ENCODE results near the gene CHD6. TPM values are rescaled to one million over a fixed set of nuclear protein-coding genes. Genes with fewer than 3 reads are reported as not detected.

Gene CHD6
- total RNA-seq, 1 donor from 2014 or later: 12.1 TPM

DNA sequence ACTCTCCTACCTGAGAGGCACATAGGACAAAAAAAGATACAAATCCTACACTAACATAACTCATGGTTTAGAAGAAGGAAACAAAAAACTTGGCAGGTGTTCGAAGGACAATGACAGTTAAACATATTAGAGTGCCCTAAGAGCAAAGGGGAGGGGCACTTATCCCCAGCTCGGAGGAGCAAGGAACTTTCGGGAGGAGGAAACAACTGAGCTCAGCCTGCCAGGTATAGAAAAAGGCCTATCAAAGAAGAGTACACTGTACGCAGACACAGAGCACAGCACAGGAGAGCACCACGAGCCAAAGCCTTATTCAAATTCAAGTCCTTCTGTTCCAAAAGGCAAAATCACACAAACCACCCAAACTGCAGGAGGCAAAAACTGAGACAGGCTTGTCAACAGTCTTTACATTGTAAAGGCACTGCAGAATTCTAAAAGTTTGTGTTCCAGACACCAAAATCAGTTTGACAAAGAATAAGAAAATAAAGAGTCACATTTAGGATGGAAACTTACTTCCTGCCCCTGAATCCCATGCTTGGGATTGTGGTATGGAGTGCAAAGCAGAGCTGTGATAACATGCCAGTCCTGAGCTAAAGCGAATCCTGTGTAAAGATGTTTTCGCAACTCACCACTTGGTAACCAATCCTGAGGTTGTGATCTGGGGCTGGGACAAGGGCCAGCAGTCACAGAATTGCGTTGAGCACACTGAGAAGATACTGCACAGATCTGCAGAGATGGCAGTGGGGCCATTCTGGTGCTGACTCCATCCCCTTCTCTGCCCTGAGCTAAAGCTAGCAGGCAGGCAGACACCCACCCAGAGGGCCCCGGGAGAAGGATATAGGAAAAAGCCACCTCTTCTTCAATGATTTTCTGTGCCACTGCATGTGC, 108.6 kb downstream of the CHD6 start:
- peak; percentile 85 for ATAC-seq
- peak; percentile 81 for DNase-seq (ENCODE audit: low spot score)

DNA sequence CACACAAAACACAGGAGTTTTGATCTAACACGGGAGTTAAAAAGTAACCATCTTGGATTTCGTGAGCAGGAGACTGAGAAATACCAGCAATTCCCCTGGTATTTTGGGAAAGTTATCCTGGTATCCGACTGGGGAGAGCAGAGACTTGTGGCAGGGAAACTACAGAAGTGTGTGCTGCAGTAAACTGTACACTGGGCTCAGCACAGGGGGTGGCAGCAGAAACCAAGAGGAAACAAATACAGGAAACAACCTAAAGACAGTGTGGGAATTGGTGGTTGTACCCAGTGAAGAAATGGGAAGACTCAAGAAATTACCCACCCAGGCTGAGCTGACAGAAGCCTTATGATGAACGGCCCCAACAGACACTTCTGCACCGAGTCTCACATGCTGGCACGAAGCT, 109.8 kb downstream of the CHD6 start:
- ATAC-seq (no peak), DNase-seq (ENCODE audit: low spot score) (no peak)

DNA sequence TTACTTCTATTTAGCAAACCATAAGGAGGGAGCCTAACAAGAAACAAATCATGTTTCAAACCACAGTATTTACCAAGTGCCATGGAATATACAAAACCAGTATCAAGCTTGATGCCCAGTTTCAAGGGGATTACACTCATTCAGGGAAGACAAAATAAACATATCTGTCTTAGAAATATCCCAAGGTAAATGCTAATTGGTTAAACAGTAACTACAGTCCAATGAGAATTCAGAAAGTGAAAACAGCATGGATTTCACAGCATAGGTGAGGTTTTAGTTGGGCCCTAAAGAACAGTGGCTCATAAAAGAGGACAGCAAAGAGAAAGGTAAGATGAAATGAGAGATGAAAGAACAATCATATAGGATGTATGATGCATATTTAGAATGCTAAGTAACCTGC, 110.3 kb downstream of the CHD6 start:
- DNase-seq (ENCODE audit: low spot score) (no peak), ATAC-seq (no peak)

DNA sequence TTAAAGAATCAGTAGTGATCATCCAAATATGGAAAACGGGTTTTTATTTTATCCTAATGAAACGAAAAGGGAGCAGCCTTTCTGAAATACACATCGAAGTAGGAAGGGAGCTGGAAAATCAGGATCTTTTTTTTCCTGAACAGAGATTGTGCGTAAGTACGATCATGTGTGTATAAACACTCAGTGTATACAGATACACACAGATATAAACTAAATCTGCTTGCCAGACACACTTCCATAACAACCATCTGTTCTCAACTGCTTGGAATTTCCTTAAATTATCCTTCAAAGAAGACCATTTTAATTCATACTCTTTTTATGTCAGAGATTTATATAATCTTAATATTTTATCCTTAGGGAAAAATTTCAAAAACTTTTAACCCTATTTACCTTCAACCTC, 110.7 kb downstream of the CHD6 start:
- DNase-seq (ENCODE audit: low spot score) (no peak), ATAC-seq (no peak)

DNA sequence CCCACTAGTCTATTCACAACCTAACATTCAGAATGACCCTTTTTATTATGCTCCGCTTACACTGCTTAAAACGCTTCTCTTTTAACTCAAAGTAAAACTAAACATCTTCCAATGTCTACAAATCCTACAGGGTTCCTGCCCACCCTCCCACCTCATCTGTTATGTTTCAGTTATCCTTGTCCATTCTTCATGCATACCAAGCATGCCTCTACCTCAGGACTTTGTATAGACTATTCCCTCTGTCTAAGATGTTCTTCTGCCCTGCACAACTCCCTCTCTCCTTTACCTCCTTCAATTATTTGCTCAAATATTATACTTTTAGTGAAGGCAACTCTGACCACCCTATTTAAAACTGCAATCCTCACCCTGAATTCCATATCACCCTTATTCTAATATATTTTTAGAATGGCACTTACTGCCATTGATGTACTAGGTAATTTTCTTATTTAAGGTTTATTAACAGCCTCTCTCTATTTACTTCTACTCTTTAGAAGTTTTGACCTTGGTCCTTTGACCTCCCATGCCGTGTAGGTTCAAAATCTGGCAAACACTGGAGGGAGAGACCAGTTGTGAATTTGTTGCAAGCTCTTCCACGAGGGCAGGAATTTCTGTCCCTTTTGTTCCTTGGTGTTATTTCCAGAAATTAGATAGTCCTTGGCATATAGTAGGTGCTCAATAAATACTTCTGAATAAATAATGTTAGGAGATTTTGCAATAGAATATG, 111.8 kb downstream of the CHD6 start:
- no peak for ATAC-seq

DNA sequence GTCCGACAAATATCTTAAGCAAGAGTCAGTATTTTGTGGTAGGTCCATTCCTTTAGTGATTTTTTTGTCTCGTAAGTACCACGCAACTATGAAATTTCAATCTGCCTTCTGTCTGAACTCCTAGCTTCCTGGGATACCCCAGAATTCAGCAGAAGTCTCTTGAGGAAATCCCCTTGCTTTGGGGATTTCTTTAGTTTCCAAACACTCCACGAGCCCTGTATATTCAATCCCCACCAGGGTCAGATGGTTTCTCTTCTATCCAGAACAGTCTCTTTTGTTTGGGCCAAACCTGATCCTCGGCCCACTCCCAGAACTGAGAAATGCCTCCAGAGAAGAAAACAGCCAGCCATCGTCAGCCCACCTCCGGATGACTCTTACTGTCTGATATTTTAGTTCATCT, 113.0 kb downstream of the CHD6 start:
- no peak for DNase-seq (ENCODE audit: low spot score)
- no peak for ATAC-seq

More for the DNA sequence above, 111.8 kb downstream of the CHD6 start:
- no peak for DNase-seq (ENCODE audit: low spot score)

DNA sequence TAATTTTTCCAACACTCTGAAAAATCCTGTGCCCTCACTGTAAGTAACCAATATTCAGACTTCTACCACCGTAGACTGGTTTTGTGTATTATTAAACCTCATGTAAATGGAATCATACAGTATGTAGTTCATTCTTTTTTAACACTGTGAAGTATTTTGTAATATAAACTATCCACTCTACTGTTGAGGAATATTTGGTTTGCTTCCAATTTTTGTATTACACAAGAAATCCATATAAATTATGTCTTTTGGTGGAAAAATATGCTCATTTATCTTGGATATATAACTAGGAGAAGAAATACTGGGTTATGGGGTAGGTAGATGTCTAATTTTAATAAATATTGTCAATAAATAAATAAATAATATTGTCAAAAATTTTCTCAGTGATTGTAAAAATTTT, 116.8 kb downstream of the CHD6 start:
- ATAC-seq (no peak), DNase-seq (ENCODE audit: low spot score) (no peak)

DNA sequence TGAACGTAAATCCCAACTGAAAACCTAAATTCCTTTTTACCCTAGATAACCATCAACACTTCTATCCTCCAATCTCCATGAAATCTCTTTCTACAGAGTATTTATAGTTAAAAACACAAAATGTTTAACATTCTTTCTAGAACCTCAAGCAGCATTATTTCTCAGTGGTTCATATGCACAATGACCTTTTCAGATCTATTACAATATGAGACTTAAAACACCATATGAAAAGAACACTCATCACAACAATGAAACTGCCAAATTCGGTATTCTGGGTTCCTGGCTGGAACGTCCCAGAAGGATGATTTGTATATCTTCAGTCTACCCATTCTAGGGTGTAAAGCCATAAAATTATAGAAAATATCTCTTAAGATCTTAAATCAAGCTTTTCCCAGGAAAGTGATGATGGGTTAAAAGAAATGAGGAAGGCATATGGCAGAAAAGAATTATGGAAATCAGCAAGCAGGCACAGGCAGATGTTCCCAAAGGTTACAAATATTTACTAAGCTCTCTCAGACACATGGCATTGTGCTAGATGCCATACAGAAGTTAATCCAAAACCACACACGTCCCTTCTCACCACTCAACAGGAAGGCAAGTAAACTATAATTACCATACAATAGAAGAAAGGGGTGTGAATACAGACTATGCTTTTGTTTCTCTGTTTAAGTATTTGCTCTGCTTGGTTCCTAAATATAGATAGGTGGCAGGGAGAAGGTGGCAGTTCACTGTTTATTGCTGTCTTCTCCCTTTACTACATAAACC, 118.0 kb downstream of the CHD6 start:
- ATAC-seq (no peak), DNase-seq (ENCODE audit: low spot score) (no peak)

DNA sequence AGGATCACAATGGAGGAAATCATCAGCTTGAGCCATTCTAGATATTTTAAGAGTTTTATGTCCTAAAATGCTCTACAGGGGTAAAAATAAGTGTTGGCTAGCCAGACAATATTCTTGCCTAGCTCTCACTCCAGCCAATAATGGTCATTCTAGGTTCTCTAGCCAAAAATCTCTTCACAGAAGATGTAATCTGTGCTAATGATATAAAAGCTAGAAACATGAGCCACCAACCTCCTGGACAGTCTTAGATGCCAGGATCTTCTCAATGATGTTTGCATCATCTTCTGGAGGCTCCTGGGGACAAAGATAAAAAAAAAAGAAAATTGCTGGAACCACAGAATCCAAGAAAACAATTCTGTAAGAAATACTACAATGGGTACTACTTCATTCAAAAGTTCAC, 119.1 kb downstream of the CHD6 start:
- ATAC-seq: no peak
- DNase-seq (ENCODE audit: low spot score): no peak

DNA sequence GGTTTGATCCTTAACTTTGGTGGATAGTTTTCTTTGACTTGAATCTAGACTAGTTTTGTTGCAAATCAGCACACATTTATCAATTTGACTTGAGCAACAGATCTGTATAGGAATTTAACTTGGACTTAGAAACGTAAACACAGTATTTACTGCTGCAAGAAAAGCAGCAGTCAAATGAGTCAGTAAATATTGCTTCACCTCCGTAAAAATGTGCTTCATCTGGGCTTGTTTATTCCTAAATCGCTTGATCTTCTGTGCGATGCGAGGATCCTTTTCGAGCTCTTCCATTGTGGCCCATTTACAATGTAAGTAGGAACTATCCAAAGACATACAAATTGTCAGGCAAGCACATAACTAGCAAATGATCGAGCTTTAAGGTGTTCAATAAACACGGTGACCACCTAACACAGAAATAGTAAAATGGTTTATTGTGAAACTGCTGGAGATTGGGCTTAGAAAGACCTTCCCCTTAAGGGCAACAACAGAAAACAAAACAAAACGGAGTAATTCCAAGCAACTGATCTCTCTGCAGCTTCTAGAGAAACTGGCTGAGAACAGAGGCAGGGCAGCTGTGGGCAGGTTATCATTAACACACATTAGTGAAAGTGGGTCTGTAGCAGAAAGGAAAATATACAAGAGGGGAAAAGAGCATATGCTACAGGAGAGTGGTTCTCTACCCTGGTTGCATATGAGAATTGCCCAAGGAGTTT, 120.8 kb downstream of the CHD6 start:
- DNase-seq (ENCODE audit: low spot score) (no peak), ATAC-seq (peak; percentile 87)

DNA sequence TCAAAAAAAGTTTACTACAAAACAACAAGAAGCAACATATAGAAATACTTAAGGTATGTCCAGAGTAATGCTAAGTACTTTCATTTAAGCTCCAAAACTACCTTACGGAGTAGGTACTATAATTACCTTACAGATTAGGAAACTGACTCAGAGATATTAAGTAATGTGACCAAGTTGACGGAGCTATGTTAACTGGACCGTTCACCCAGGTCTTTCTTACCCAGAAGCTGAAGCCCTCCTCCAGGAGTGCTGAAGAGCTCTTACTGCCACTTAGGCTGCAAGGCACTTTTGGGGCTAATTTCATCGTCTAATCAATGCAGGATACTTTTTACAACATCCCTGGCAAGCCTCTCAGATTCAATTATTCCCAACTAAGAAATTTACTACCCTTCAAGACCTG, 123.7 kb downstream of the CHD6 start:
- DNase-seq (ENCODE audit: low spot score) (no peak), ATAC-seq (no peak)

DNA sequence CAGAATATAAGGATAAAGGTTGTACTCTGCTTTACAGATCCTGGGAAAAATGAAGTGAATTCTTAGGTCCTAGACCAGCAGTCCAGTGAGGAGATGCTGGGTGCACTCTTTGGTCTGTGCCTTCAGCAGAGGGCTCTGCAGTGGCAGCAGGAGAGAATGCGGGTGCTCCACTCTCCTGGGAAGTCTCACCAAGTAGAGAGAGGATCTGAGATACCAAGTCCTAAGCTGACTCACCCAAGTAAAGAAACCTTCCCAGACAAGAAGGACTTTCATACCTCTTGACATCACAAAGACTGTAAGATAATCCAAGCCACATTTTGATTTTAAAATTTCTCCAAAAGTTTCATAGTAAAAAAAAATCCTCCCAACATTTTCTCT, 134.6 kb downstream of the CHD6 start:
- ATAC-seq (no peak), DNase-seq (ENCODE audit: low spot score) (no peak)

DNA sequence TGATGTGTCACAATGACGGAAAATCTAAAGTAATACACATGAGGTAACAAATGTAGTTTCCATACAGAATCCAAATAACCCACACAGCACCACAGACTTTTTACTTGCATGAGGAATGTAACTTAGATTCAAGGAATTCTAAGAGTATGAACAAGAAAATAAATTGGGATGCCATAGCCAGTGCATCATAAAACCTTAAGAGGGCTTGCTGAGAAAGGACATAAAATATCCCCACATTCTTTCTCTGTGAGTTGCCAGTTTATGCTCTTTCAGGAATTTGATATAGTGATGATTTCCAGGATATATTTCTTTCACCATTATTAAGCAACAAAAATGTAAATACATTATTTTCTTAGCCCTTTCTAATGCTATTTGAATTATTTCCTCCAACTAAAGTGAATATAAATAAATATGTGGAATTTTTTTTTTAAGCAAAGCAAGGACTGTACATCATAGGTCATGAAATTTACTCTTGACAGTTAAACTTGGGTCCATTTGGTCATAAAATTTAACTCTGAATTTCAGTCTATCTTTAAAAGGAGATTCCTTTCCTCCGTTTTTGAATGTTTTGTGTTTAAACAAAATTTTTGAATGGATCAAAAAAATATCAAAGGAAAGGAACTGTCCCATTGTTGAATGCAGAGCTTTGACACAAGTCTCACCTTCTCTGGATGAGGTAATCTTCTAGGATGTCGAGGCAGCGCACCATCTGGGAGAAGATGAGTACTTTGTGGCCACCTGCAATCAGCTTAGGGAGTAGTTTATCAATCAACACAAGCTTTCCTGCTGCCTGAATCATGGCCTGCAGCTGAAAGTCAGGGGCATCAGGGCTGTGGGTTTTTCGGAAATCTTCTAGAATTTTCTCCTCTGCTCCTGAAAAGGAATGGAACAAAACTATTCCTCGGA, 135.3 kb downstream of the CHD6 start:
- DNase-seq (ENCODE audit: low spot score) (no peak), ATAC-seq (no peak)

DNA sequence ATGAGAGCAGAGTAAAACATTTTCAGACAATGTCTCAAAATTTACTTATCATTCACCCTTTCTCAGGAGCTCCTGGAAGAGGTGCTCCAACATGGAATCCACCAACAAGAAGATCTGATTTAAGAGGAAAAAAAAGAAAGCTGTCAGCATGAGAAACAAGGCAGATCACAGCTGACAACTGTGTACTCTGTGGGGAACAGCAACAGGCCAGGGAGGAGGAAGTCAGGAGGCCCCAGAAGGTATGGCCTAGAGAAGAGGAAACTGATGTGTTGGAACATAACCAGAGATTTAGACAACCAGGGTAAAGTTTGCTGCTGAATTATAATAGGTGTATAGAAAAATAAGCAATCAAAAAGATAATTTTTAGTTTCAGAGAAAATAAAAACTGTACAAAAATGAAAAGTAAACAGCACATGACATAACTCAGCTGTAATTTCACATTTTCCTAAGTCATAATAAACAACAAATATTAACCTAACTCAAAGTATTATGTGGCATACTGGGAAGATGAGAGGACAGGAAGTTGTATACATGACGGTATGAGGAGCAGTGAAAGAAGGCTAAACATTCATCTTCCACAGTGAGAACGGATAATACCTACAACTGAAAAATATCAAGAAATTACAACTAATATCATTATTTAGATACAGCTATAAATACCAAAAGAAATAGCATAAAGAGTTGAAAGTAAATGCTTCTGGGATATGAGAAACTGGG, 138.0 kb downstream of the CHD6 start:
- ATAC-seq (no peak), DNase-seq (ENCODE audit: low spot score) (no peak)

DNA sequence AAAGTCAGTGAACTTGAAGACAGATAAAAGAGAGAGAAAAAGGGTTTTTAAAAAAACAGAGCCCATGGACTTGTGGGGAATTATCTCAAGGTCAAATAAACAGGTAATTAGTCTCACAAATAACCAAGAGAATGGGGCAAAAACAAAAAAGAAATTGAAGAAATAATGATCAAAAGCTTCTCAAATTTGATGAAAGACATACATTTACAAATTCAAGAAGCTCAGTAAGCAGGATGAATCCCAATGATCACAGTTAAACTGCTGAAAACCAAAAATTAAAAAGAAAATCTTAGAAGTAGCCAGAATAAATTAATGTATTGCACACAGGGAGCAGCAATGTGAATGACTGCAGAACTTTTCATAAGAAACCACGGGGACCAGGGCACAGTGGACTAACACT, 139.1 kb downstream of the CHD6 start:
- DNase-seq (ENCODE audit: low spot score) (no peak), ATAC-seq (no peak)

DNA sequence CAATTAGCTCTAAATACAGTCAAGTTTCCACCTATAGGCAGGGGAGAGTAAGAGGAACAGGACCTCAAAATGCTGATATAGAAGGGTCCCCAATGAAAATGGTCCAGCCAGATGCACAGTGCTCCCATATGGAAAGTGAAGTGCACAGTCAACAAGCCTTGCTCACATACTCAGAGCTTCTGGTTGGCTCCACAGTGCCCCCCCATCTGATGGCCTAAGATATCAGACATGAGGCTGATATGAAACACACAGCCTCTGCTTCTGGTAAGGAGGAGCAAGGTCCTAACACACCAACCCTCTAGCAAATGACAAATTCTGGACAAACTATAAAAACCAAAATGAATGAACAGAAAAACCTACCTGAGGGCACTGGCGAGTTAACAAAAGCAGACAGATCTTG, 140.2 kb downstream of the CHD6 start:
- ATAC-seq (no peak), DNase-seq (ENCODE audit: low spot score) (no peak)

DNA sequence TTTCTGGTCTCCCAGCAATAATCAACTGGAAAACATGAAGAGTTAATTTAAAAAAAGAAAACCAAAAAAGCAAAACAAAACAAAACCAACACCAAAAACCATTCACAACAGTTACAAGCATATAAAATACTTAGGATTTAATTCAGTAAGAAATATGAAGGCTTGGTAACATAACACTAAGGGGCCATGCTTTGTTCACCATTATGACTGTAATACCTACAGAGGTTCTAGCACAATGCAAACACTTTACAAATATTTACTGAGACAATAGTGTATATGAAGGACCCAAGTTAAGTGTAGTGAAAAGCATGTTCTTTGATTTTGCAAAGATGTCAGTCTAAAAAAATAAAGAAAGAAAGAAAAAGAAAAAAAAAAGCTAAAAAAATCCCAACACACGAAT, 141.7 kb downstream of the CHD6 start:
- ATAC-seq (no peak), DNase-seq (ENCODE audit: low spot score) (no peak)

DNA sequence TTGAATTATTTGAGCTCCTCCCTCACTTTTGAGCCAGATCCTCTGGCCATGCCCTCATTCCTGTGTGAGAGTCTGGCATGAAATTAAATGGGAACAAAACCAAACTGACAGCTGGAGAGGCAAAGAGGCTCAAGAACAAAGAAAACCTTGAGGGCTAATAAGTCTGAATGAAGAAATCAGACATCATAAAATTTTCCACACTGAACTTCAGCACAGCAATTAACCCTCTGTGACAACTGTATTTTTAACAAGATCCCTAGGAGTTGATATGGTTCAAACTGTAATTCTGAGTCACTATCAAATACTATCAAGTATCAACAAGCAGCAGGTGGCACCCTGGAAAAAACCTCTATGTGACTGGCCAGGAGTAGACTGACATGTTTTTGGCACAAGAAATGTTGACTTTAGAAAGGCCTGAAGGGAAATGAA, 142.2 kb downstream of the CHD6 start:
- DNase-seq (ENCODE audit: low spot score) (no peak), ATAC-seq (peak; percentile 81)

DNA sequence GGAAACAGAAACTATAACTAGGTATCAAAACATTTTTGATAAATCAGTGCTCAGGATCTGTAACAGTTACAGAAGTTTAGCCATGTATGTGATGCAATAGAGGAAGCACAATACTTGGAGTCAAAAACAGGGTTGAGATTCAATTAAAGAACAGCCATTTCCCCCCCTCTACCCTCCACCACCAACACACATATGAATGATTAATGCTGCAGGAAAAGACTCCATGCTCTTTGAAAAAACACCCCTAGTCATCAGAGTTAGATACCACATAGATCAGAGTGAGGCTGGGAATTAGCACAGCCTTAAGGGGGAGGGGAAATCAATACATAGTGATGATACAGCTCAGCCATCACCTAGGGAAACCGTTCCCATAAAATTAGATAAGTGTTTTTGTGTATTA, 142.7 kb downstream of the CHD6 start:
- ATAC-seq (peak; percentile 28), DNase-seq (ENCODE audit: low spot score) (no peak)
